GM20431 (cell line): ENCODE data around the gene SYNJ2.

Experiments
- in situ Hi-C: fragments of 300-500 bp; cut with MseI, MboI; formaldehyde crosslinking; loops from one replicate; pipeline ENCODE4 v1.15.0; 2020; ENCODE audit warnings: low sequenced_read_pairs; ENCODE audit not compliant: unreplicated experiment

SYNJ2 gene

DNA sequence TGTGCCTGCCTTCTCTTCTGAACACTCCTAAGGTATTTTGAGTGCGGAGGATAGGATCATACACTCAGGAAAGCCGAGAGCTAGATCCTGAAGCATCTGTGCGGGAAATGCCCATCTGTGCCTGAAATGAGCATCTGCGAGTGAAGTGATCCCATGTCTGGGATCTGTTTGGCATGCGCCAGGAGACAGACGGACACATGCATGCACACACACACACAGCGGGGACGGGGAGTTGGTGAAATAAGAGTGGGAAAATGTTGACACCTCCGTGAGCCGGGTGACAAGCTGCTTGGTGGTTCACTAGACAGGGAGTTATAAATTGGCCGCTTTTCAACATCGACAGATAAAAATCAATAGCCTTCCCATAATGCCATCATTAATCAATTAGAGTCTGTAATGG, 13.8 kb downstream of the SYNJ2 start:
- in situ Hi-C loops = no loop called here

DNA sequence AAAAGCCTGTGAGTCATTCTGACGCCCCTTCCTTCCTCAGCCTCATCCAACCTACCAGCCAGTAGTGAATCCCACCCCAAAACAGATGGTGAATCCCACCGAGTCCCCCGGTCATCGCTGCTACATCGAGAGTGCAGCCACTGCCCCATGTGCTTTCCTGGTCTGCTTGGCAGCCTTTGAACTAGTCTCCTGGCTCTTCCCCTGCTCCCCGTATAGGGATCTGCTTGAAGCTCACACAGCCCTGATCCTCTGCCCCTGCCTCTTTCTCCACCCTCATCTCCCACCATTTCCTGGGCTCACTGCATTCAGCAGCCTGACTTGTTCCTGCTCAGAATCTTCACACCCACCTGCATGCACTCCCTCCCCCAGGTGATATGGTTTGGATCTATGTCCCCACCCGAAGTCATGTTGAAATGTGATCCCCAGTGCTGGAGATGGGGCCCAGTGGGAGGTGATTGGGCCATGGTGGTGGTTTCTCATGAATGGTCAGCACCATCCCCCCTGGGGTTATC, 14.6 kb downstream of the SYNJ2 start:
- in situ Hi-C loops = no loop called here

DNA sequence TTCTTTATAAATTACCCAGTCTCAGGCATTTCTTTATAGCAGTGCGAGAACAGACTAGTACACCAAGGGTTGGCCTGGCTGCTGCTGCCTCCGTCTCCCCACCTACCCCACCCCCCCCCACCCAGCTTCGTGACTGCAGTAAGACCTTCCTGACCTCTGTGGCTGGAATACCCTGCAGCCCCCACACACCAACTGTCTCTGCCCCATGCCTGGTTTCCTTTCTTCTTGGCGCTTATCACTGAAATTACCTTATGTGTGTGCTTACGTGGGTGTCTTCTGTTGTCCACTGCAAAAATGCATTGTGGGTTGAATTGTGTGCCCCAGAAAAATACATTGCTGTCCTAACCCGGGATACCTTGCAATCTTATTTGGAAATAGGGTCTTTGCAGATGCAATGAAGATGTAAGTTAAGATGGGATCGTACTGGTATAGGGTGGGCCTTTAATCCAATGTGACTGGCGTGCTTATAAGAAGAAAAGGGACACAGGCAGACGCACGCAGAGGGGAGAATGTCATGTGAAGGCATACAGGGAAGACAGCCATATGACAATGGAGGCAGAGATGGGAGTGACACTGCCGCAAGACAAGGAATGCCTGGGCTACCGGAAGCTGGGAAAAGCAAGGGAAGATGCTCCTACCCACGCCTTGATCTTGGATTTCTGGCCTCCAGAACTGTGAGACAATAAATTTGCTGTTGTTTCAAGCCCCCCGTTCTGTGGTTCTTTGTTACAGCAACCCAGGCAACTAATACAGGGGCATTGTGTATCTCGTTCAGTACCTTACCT, 15.4 kb downstream of the SYNJ2 start:
- in situ Hi-C loops = no loop called here

DNA sequence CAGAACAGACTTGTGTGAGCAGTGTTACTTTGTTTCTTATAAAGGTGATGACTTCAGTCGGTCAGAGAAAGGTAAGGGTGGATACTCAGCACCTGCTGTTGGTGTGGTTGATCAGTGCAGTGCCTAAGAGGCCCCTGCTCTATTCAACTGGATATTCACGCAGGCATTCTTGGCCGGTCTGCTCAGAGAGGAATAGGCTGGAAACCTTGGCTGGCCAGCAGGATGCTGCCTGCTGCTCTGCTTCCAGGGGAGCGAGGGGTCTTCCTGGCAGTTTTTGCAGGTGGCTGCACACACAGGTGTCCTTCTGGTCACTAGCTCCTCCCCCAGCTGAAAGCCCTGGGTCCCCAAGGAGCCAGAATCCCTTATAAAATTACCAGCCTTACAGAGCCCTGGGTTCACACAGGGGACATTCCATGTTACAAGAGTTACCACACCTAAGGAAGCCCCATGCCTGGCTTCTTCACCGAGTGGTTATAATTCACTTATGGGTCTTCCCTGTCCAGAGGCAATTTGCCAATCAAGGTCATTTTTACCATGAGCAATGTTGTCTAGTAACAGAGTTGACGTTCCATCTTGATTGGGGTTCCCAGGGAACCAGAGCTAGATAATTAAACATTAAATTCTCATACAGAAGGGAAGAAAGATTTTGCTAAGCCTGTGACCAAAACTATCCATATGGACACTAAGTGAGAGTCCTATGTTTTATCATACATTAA, 16.4 kb downstream of the SYNJ2 start:
- in situ Hi-C loops = no loop called here

DNA sequence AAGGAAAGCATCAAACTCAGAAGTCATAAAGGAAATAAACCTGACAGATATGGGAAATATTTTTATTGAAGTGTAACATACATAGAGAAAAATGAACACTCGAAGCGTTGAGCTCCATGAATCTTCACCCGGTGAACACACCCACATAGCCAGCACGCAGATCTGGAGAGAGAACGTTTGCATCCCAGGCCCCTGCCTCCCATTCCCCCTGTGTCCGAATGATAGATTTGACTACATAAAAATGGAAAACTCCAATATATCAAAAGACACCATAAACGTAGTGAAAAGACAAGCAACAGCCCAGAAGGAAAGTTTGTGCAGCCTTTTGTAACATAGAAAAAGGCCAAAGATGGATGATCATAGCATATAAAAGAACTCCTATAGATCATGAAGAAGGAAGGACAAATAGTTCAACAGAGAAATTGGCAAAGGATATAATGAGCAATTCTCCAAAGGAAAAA, 17.1 kb downstream of the SYNJ2 start:
- in situ Hi-C loops = no loop called here

DNA sequence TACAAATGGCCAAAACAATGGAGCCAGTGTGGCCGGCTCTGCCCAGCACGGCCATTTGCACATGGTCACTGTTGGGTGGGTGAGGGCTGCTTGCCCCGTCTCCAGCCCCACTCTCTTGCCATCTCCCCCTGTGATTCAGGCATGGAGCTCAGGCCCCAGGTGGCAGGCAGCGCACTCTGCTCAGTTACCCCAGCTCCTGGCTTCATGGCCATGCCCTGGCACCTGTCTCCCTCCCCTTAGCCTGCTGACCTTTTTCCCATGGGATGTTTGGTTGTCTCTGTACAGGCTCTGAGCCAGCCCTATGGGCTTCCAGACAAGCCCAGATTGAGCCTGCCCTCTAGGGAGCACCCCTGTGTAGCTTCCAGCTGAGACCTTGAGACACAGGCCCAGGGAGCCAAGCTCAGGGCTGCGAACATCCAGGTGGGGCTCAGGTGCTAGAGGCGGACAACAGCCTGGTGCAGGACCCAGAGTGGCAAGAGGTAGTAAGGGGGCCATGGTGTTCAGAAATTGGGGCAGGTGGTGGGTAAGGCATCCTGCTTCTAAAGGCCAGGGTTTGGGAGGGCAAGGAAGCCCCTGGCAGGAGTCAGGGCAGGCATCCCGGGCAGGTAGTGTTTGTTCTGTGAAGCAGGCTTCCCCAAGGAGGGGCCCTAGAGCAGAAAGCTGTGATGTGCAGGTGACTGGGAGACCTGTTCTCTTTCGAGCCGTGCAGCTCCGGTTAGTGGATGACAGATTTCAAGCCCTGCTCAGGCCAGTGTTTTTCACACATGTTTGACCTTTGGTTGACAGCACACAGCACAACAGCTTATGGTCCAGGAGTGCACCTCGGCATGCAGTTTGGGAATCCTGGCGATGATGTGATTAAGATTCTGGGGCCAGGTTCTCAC, 17.7 kb downstream of the SYNJ2 start:
- in situ Hi-C loops = no loop called here

DNA sequence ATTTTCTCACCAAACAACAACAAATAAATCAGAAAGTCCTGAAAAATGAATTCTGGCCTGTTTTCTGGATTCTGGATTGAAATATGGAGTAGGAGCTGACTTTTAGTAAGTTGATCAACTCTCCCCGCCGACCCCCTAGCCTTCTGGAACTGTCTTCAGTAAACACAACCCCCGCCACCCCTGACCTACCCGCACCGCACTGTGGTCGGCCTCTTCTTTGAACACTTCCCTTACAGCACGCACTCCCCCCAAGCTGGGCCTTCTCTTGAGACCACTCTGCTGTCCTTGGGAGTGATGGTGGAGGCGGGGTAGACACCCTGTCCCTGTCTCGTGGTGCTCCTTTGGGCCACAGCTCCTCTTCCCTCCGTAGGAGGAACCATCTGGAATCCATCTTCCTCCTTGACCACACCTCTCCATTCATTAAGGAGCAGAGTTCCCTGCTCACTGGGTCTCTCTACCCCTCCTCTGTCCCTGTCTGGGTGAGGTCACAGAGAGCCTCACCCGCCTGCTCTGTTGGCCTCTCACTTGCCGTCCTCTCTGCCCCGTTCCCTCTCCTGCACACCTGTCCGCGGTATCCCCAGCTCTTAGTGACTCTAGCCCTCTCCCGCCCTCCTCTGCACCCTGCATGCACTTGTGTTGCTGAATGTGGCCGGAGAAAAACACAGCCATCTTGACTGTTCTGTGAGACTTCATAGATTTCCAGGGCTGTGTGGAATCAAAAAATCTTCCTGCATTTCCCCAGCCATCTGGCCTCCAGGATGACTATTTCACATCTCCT, 19.1 kb downstream of the SYNJ2 start:
- in situ Hi-C loops = no loop called here

DNA sequence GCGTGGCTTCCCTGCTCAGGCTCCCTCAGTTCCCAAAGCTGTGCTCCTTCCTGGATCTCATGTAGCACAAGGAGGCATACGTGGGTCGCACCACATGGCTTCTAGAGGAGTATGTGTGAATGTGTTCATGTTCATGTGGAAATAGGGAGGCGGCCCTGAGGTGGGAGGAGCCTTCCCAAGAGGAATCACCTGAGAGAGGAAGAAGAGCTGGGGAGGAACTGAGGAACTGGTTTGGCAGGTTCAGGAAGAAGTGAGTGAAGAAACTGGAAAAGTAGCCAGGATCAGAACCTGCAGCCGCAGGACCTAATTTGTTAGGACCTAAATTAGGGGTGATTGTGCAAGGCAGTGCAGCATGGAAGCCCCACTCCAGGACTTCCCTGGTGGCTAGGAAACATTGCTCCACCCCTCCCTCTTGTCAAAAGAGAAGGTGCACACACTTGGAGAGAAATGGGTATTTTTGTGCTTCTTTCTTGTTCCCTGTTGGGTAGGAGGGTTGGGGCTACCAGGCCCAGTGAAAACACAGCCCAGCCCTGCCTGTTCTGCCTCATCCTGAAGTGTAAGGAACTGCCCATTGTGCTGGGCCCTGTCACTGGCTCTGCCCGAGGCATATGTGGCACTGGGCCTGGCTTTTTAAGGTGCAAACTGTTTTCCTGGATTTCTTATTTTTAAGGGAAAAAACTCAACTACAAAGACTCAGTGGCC, 20.7 kb downstream of the SYNJ2 start:
- in situ Hi-C loops = no loop called here

DNA sequence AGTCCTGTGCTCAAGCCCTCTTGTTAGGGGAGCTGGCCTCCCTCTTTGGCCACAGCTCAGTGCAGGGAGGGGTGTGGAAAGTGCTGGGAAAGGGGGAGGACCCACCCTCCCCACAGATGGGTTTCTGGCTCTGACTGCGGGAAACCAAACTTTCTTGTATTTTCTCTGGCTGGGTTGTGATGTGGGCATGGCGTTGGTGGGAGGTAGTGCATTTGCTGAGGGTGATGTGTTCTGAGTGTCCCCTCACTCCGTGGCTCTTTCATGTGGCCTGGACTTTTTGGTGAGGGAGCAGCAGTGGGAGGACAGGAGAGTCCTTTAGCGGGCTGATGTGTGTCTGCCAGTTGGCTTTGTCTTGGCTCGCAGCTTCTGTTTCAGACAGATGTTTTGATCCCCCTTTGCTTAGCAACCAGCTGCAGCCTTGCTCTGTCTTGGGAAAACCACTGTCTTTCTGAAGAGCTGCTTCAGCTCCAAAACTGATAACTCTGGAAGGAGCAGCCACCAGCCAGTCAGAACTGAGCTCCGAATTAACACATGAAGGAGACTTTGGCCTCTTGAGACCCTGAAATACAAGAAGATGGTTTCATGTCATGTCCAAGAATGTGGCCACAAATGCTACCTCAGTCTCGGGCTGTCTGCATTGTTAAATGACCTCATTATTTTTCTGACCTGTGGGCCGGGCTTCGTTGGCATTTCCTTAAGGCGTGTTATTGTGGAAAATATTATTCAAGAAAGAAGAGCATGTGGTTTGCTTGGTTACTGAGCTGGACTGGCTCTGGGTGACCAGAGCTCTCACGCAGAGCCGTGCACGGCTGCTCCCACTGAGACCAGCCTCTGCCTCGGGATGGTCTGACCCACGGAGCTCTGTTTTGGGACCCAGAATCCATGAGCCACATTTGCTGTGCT, 21.5 kb downstream of the SYNJ2 start:
- in situ Hi-C loops = no loop called here

DNA sequence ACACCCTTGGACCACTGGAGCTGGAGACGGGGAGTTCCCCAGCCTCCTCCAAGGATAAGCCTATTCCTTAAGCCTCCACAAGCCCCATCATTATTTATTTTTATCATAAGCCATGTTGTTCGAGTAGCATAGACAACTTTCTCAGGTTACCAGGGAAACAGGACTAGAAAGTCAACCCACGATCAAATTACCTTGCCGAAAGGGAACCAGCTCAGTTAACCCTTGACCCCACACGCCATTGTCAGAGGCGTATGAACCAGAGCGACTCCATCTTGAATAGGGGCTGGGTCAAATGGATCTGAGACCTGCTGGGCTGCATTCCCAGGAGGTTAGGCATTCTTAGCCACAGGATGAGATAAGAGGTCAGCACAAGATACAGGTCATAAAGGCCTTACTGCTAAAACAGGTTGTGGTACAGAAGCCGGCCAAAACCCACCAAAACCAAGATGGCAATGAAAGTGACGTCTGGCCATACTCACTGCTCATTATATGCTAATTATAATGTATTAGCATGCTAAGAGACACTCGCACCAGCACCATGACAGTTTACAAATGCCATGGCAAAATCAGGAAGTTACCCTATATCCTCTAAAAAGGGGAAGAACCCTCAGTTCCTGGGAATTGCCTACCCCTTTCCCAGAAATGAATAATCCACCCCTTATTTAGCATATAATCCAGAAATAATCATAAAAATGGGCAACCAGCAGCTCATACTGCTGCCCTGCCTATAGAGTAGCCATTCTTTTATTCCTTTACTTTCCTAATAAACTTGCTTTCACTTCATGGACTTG, 22.4 kb downstream of the SYNJ2 start:
- in situ Hi-C loops = no loop called here

DNA sequence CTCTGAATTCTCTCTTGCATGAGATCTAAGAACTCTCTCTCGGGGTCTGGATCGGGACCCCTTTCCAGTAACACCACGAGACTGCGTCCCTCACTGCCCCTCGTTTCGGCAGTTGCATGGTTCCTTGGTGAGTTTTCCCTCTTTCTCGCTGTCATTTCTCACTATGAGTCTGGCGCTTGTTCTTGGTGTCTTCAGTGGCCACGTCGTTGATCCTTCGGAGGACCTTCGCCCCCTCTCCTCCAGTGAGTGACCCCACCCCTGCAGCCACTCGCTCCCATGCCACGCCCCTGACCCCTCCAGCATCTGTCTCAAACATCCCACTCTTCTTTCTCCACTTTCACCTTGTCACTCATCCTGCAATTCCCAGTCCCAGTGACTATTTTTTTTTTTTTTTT, 23.0 kb downstream of the SYNJ2 start:
- in situ Hi-C loops = no loop called here

DNA sequence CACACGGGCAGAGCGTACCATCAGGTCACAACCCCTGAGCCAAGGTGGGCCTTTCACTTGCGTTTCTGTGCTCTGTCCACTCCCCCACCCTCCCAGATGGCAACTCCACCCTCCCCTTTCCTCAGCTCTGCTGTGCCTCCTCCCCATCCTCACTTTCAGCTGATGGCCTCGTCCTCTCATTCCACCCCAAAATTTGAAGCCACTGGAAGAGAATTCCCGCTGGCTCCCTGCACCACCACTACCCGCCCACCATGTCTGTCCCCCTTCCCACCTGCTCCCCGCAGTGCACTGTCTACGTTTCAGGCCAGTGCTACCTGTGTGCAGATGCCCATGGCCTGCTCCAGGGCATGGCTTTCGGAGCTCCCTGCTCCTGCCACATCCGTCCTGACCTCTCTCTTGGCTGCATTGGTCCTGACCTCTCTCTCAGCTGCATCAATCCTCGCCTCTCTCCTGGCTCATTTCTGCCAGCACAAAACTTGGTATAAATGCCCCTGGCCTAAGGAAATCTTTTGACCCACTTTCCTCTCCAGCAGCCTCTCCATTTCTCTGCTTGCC, 24.0 kb downstream of the SYNJ2 start:
- in situ Hi-C loops = no loop called here

DNA sequence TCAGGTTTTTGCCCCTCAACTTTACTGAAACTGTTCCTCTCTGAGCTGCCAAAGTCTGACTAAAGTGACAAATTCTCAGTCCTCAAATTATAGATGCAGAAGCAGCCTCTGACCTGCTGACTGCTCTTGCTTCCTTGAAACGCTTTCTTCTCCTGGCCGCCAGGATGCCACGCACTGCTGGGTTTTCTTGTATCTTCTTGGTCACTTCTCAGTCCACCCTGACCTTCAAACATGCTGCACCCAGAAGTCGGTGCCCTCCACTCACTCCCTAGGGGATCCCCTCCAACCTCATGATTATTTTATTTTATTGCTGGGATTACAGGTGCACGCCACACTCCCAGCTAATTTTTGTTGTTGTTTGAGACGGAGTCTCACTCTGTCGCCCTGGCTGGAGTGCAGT, 24.7 kb downstream of the SYNJ2 start:
- in situ Hi-C loops = no loop called here

DNA sequence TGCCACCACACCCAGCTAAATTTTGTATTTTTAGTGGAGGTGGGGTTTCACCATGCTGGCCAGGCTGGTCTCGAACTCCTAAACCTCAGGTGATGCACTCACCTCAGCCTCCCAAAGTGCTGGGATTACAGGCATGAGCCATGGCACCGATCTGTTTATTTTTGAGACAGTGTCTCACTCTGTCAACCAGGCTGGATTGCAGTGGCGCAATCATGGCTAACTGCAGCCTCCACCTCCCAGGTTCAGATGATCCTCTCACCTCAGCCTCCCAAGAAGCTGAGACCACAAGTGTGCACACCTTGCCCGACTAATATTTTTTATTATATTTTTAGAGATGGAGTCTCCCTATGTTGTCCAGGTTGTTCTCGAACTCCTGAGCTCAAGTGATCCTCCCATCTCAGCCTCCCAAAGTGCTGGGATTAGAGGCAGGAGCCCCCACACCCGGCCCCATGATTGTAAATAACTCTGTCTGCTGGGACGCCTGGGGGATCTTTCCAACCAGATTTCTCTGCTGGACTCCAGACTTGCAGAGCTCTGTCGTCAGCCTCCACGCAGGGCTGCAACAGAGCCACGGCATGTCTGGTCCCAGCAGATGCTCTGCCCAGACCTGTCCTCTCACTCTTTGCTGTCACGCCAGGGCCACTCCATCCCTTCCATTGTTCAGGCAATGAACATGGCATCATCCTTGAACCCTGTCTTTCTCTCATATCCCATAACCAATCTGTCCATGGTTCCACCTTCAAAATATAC, 25.3 kb downstream of the SYNJ2 start:
- in situ Hi-C loops = no loop called here

DNA sequence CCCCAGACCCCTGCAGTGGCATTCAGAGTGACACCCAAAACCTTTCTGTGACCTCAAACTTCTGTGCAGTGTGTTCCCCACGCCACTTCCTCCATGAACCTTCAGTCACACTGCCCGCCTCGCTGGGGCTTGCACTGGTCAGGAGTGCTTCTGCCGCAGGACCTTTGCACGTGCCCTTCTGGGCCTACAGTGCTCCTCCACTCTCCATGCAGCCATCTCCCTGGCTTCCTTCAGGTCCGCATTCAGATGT, 27.1 kb downstream of the SYNJ2 start:
- in situ Hi-C loops = no loop called here

DNA sequence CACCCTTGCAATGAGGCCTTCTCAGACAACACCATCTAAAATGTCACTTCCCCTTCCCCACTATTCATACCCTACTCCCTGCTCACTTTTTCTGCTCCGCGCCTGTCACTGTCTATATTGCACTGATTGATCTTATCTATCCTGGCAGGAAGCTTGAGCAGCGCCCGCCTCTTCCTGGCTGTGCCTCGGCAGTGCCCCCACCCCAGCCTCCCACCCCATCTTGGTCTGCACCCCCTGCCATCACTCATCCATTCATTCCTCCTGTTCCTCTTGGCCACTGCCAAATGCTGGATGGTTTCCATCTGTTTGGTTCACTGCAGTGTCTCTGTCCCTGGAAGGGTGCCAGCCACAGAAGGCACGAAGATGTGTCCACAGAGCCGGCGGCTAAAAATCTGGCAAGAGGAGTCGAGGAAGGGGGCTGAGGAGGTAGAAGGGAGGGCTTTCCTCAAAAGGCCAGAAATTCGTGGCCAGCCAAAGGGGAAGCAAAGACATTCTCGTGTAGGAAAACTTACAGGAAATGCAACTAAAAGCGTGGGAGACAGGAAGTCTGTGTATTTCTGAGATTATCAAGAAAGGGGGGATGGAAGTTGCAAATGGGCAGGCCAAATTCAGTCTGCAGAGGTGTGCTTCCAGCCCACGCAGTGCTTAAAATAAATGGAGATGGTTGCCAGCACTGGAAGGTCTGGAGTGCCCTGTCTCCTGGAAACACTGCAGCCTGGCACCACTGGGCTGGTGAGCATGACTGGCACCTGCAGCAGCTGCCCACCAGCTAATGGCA, 27.6 kb downstream of the SYNJ2 start:
- in situ Hi-C loops = no loop called here
